BE2C (cell line): ENCODE results near the gene CD300C.
A peak's percentile ranks its signal among the peaks of the same experiment; 100 is the strongest.
"Not testable (repeated sequence)": the region's sequence is repeated elsewhere in the genome, so short reads cannot be mapped to it uniquely, and the experiment has no call there.

Experiments
- DNase-seq: peaks from one replicate; pipeline ENCODE4 v3.0.0-alpha.2; 2020
- H3K27me3 ChIP-seq: fragments of 250-450 bp; sonication (Bioruptor Pico); 2 replicates; pipeline ENCODE4 v1.5.1; 2020; ENCODE audit warnings: mild to moderate bottlenecking
- H3K36me3 ChIP-seq: fragments of 250-450 bp; sonication (Bioruptor Pico); 2 replicates; pipeline ENCODE4 v1.5.1; 2020; ENCODE audit warnings: mild to moderate bottlenecking
- H3K4me1 ChIP-seq: fragments of 250-450 bp; sonication (Bioruptor Pico); 2 replicates; pipeline ENCODE4 v1.5.1; 2020
- H3K4me3 ChIP-seq: 2 replicates; pipeline ENCODE4 v1.5.1; 2011; ENCODE audit warnings: low read depth, low read length
- H3K9me3 ChIP-seq: fragments of 250-450 bp; sonication (Bioruptor Pico); 2 replicates; pipeline ENCODE4 v1.5.1; 2020
- CTCF ChIP-seq: IDR thresholded peaks from 2 replicates; pipeline ENCODE4 v1.5.1; 2012; ENCODE audit warnings: mild to moderate bottlenecking, low read depth, low read length

CD300C gene

GRCh38 chr17:74566132-74566753 lies 20.3 kb upstream of the CD300C start:
- no peaks in the 10 kb centered on the region for H3K36me3 ChIP-seq
- H3K4me3 ChIP-seq = no peak overlapping the region
- peak; percentile 65 for DNase-seq
- H3K27me3 ChIP-seq = peaks cover 4% of the 10 kb centered on the region
- peak; percentile 78 for TF ChIP-seq CTCF
- H3K9me3 ChIP-seq = no peaks in the 10 kb centered on the region
- no peaks in the 10 kb centered on the region for H3K4me1 ChIP-seq

- no peaks in the 10 kb centered on the region for H3K4me1 ChIP-seq
These were observed 19.2 kb upstream of the CD300C start for GRCh38 chr17:74565126-74565525.

GRCh38 chr17:74563358-74563757 lies 17.4 kb upstream of the CD300C start:
- no peak for DNase-seq
- Histone ChIP-seq H3K4me3 (no peak overlapping the region), H3K27me3 (peaks cover 9% of the 10 kb centered on the region), H3K36me3 (no peaks in the 10 kb centered on the region), H3K4me1 (no peaks in the 10 kb centered on the region), H3K9me3 (no peaks in the 10 kb centered on the region)
- no peak for TF ChIP-seq CTCF

More at GRCh38 chr17:74565126-74565525, 19.2 kb upstream of the CD300C start:
- DNase-seq = no peak
- Histone ChIP-seq H3K27me3 (peaks cover 4% of the 10 kb centered on the region), H3K4me3 (no peak overlapping the region), H3K36me3 (no peaks in the 10 kb centered on the region), H3K9me3 (no peaks in the 10 kb centered on the region)
- no peak for TF ChIP-seq CTCF

- Histone ChIP-seq H3K9me3 (no peaks in the 10 kb centered on the region; the same call in 1 of the 2 replicates), H3K36me3 (no peaks in the 10 kb centered on the region), H3K27me3 (peaks cover 12% of the 10 kb centered on the region), H3K4me3 (no peak overlapping the region), H3K4me1 (no peaks in the 10 kb centered on the region)
- no peak for DNase-seq
- TF ChIP-seq CTCF = no peak
These were observed 15.7 kb upstream of the CD300C start for GRCh38 chr17:74561586-74561985.

GRCh38 chr17:74558882-74559519 lies 13.1 kb upstream of the CD300C start:
- Histone ChIP-seq H3K9me3 (no peaks in the 10 kb centered on the region; the same call in 1 of the 2 replicates), H3K4me3 (no peak overlapping the region), H3K27me3 (peaks cover 10% of the 10 kb centered on the region), H3K36me3 (no peaks in the 10 kb centered on the region), H3K4me1 (no peaks in the 10 kb centered on the region)
- no peak for DNase-seq
- TF ChIP-seq CTCF = no peak

GRCh38 chr17:74558402-74558801 lies 12.5 kb upstream of the CD300C start:
- not testable (repeated sequence) for DNase-seq, H3K4me1 ChIP-seq, H3K9me3 ChIP-seq, H3K4me3 ChIP-seq, H3K27me3 ChIP-seq, H3K36me3 ChIP-seq
